ENCODE results near the gene IFITM5.
"Not testable (repeated sequence)": the region's sequence is repeated elsewhere in the genome, so short reads cannot be mapped to it uniquely, and the experiment has no call there.

Gene IFITM5

DNA sequence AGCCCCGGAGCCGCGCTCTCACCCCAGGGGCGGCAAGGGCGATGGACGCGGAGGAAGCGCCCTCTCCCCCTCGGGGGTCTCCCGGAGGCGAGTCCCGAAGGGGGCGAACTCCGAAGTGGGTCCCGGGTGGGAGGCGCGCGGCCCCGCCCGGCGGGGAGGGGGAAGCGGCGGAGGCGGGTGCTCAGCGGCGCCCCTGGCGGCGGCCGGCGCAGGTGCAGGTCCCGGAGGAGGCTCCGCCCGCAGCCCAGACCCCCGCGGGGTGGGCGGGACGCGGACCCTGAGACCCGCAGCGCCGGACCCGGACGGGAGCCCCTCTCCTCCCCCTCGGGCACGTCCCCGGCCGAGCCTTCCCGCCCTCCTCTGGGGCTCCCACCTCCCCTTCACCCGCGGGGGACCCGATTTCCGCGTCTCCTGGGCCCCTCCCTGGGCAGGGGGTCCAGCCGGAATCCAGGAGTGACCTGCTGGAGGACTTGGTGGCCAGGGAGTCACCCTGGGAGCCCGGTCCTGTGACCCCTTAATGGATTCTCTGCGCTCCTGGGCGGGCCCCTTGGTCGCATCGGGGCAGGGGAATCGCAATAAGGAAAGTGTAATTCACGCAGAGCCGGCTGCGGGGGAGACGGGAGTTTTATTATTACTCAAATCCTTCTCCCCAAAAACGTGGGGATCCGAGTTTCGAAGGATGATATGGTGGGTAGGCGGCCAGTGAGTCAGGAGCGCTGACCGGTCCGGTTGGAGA lies 11.9 kb upstream of the IFITM5 start:
- not testable (repeated sequence) for DNase-seq

DNA sequence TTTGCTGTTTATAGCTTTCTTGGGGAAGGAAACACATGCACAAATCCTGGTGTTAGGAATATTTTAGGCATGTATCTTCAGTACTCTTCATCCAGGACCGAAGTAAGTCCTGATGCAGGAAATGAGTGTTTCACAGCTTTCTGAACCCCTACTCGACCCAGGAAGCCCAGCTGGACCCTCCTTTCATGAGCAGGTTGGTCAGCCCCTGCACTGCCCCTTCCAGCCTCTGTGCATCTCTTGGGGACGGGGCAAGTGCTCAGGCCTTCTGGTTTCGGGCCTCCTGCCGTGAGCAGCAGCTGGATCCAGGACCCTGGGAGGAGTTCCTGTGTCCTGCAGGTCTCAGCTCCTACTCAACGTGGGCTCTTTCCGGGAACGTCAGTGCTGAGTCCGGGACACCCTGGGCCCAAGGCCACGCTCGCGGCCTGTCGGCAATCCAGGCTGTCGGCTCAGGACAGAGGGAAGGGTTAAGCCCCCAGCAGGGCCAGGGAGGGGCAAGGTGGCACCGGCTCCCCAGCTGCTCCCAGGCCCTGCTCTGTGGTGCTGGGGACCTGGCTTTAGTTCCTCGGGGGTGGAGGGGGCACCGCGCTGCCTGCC lies 10.8 kb upstream of the IFITM5 start:
- DNase-seq = not testable (repeated sequence)

DNA sequence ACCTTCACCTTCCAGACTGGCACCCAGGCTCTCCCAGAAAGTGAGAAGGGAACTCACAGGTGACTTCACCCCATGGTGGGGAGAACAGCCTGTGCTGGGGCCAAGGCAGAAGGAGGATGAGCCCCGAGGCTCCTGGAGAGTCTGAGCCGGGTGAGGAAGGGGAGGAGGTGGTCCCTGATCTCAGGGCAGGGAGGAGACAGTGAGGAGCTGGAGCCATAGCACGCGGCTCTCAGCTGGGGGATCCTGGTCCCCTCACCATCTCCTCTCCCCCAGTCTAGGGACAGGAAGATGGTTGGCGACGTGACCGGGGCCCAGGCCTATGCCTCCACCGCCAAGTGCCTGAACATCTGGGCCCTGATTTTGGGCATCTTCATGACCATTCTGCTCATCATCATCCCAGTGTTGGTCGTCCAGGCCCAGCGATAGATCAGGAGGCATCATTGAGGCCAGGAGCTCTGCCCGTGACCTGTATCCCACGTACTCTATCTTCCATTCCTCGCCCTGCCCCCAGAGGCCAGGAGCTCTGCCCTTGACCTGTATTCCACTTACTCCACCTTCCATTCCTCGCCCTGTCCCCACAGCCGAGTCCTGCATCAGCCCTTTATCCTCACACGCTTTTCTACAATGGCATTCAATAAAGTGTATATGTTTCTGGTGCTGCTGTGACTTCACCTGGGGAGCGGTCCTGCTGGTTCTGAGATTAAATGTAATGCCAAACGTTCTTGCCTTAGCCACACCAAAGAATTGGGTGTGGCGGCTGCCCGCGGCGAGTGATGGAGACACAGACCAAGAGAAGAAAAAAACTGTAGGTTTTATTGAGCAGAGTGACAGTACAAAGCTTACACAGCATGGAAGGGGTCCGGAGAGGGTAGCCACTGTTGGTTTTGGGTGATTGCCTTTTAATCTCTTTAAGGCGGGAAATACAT lies 9.7 kb upstream of the IFITM5 start:
- not testable (repeated sequence) for DNase-seq

DNA sequence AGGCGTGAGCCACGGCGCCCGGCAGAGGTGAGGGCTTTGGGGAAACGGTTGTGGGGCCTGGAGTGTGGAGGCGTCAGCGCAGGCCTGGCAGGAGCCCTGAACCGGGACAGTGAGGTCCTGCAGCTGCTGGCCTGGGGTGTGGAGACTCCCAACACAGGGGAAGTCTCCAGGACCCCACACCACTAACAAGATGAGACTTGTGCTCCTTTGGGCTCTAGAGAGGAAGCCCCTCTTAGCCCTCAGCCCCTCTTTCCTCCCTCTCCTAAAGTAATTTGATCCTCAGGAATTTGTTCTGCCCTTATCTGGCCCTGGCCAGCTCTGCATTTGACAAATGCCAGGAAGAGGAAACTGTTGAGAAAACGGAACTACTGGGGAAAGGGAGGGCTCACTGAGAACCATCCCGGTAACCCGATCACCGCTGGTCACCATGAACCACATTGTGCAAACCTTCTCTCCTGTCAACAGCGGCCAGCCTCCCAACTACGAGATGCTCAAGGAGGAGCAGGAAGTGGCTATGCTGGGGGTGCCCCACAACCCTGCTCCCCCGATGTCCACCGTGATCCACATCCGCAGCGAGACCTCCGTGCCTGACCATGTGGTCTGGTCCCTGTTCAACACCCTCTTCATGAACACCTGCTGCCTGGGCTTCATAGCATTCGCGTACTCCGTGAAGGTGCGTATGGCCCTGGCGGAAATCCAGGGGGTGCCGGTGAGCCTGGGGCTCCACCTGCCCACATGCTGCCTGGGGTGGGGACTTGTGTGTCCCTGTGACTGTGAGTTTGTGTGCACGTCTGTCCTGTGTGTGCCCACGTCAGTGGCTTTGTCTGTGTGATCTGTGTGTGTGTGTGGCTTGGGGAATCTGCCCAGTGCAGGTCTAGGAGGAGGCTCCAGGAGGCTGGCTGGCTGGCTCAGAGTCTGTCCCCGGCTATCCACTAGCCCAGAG lies 8.7 kb upstream of the IFITM5 start, which contains the start of gene IFITM2:
Gene IFITM2 (plus strand): TSS at position 51 of the 943 bp plus-strand sequence. CDS start 377 bp downstream, at position 428.
- peak in 3 of 14 donors; percentile 15 to 52 (median 27) for DNase-seq

DNA sequence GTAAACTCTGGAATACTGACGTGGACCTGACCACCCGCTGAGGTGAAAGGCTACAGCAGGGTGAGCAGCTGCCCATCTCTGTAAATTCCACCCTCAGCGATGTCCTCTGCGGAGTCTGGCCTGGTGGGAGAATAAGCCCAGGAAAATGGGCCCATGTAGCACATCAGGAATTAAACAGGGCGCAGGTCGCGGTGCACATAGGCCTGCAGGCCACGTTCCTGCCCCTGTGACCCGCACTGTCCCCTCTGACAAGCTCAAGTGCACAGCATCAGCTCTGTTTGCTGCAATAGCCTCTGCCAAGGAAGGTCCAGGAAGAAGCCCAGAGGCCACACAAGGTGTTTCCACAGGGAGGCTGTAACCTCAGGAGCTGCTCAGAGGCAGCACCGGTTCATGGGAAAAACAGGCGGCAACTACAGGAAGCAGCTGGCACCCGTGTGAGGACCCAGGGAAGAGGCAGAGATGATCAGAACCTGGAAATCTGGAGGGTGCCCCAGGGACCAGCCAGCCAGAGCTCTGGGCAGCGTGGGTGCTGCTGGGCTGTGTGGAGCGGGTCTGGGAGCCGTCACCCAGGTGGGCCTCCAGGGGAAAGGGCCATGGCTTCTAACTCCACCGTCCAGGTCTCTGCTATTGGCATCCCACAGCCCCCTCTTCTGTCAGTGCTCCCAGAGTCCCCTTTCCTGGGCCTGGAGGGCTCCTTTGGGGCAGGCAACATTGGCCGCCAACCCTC lies 7.5 kb upstream of the IFITM5 start:
- DNase-seq = no peak

DNA sequence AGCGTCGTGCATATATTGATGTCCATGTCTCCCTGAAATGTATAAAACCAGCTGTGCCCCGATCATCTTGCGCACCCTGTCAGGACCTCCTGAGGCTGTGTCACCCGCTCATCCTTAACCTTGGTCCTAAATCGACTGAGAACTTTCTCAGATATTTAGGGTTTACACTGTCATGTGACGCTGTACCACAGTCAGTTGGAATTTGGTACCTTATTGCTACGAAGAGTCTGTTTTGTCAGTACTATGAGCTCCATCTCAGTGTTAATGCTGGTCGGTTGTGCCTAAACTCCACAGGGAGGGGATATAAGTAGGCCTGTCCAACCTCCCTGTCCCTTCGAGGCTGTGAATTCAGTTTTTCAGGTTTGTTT lies 6.5 kb upstream of the IFITM5 start:
- DNase-seq = no peak

DNA sequence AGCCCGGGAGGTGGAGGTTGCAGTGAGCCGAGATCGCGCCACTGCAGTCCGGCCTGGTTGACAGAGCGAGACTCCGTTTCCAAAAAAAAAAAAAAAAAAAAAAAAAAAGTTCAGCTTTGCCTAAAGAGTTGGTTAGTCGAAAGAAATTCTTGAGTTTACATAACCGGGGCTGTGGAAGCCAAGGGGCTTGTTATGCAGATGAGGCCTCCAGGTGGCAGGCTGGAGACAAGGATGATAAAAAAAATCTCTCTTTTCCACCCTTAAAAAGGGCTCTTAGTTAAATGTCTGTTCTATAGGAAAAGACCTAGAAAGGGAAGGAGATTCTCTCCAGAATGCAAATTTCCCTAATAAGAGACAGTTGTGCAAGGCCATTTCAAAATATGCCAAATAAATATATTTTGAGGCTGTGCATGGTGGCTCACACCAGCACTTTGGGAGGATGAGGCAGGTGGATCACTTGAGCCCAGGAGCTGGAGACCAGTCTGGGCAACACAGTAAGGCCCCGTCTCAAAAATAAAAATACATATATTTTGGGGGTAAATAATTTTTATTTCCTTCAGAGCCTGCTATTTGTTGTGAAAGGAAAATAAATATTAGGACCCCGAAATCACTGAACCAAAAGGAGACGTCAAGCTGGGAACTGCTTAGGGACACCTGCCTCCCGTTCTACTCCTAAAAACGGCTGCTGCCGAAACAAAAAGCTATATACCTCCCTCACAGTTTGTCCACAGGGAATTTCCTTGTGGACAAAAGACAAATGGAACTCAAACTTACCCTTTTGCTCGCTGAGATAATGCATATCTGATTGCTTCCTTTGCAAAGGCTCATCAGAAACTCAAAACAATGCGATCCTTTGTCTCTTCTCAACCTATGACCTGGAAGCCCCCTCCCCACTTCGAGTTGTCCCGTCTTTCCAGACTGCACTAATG lies 5.9 kb upstream of the IFITM5 start:
- DNase-seq = no peak

DNA sequence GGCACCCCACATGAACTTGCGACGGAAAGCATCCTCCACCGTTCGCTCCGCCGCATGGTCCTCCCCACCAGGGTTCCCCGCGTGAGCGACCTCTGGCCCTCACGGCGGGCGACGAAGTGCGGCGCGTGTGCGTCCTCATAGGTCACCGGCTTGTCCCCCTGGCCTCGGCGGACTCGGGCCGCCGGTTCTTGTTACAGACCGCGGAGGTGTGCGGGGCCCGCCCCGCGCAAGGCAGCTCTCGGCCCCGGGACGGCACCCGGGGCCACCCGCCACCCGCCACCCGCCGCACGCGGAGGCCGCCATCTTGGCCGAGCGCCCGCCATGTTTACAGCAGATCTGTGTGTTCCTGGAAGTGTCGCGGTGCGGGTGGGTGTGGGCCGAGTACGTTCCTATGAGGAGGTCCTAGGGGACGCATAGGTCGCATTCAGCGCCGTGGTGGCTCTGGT lies 4.8 kb upstream of the IFITM5 start:
- DNase-seq = no peak

DNA sequence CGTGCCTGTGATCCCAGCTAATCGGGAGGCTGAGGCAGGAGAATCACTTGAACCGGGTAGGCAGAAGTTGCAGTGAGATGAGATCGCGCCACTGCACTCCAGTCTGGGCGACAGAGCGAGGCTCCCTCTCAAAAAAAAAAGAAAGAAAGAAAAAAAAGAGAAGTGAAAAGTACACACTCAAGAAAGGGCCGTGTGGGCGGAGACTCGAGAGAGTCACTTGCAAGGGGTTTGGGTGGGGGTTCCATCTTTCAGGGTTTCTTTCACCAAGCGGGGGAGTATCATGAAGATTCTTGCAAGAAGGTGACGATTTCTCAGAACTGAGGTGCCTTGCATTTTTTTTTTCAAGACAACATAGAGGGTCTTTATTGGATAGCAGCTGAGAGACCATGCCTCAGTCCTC lies 4.0 kb upstream of the IFITM5 start:
- DNase-seq = no peak

DNA sequence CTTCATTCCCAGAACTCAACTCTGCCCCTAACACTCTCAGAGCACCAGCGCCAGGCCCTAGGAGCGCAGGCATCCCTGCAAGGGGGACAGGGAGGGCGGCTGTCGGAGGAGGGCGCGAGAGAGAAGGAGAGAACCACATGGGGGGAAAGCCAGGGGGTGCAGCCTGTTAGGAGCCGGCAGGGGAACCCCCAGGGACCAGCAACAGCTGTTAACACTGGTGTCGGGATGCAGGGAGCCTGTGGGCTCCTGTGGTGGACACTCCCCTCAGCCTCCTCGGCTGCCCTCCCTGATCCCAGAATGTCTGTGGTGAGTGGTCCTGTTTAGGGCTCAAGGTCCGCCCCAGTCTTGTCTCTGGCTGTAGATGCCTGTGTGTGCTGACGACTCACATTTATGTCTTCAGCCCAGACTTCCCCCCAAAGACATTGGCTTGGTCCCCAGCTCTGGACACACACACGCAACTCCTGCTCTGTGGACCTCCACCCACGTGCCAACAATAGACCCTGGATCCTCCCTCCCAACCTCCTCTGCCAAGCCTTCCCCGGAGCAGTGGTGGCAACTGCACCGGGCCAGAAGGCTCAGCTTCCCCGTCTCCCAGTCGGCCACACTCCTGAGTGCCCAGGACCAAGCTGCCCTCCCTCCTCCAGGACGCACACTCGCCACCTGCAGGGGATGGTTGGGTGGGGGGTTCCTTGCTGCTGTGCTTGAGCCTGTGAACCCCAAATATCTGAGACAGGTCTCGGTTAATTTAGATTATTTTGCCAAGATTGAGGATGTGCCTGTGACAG lies 817 bp upstream of the IFITM5 start:
- DNase-seq = no peak

DNA sequence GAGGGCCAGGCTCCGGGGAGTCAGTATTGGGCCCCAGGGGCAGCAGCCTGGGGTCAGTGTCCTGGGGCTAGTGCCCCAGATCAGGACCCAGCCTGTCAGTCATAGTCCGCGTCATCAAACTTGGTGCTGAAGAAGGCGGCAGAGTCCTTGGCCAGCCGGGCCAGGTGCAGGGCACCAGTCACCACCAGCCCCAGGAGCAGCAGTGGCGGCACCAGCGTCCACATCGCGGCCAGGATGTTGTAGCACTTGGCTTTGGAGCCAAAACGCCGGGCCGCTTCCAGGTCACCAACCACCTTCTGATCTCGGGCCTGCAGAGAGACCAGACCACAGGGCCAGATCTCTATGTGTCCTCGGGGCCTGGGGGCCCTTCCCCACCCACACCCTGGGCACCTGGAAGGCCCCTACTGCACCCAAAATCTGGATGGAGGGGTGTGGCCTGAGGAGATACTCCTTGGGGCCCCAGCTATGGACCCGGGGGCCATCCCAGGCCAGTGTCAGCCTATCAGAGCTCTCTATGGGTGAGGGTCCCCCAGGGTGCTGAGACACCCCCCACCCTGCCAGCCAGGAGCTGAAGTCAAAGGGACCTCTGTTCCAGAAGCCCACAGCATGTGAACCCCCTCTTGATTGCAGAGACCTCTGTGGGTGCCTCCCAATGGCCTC lies 790 bp downstream of the IFITM5 start:
- no peak for DNase-seq

DNA sequence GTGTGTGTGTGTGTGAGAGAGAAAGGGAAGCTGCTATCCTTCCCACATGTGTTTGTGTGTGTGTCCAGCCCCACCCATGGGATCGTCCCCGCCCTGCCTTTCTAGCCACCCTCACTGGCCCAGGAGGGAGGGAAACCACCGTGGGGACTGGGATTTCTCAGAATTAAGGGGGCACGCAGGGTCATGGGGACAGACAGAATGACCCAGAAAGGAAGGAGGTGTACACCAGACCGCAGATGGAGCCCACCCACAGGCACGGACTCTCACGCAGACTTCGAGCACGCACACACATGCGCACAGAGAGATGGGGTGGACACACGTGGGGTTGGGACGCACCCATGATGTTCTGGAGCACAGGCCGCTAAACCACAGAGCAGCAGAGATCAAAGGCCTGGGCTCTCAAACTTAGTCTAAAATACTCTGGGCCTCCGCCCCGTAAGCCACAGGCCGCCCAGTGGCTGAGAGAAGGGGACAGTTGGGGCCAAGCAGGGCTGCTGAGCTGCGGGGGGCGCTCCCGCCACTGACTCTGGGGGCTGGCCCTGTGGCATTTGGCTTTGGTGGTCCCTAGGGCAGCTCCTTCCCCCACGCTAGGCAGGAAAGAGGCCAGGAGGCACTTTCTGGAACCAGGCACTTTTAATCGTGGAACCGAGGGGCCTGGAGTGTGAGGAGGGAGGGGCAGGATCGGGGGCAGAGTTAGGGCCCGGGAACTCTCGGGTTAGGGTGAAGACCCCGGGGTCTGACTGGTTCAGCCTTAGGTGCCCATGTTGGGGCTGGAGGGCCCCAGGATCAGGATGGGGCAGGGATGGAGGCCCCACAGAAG lies 1.5 kb downstream of the IFITM5 start:
- DNase-seq = no peak

DNA sequence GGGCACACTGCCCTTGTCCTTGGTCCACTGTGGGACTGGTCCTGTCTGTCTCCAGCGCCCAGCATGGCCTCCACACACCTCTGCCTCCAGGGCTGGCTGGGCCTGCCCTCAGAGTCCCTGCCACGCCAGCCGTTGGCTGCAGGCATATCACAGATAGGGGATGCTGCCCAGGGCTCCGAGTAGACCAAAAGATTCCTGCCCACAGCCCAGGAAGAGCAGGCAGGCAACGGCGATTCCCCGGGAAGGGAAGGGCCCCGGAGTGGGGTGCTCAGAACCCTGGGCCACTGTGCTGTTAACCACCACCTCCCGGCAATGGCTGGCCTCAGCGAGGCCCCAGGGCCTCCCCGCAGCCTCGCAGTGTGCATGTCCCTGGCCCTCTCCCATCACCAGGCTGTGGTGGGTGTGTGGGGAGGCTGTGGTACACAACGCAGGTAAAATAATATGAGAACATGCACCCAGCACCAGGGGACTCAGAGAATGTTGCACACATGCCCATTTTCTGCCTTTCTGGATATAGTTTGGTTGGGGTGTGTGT lies 2.2 kb downstream of the IFITM5 start:
- DNase-seq = no peak

DNA sequence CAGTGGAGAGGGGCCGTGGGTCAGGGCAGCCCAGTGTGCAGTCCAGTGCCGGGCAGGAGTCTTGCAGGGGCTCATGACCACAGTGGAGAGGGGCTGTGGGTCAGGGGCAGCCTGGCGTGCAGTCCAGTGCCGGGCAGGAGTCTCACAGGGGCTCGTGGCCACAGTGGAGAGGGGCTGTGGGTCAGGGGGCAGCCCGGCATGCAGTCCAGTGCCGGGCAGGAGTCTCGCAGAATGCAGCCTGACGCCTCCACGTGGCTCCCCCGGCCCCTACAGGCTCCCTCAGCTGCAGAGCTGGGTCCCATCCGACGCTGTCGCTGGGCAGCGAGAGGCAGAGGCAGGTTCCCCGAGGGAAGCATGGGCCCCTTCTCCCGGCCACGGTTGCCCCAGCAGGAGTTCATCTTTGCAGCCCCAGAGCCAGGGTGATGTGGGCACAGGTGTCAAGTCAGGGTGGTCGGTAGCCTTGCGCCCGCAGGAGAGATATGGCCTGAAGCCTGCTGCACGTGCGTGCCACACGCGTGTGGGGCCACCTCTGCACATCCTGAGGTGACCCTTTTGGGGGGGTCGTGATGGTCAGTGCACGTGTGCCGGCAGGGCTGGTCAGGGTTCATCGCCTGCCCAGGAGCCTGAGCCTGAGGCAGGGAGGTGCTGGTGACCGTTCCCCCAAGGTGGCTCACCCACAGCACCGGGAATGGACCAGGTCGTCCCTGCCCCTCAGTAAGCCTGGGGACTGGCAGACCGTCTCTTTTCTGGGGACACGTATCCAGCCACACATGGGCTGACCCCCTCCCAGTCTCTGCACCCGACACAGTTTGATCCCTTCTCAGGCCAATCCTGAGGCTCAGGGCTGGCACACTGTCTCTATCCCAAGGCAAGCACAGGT lies 2.9 kb downstream of the IFITM5 start:
- no peak for DNase-seq

DNA sequence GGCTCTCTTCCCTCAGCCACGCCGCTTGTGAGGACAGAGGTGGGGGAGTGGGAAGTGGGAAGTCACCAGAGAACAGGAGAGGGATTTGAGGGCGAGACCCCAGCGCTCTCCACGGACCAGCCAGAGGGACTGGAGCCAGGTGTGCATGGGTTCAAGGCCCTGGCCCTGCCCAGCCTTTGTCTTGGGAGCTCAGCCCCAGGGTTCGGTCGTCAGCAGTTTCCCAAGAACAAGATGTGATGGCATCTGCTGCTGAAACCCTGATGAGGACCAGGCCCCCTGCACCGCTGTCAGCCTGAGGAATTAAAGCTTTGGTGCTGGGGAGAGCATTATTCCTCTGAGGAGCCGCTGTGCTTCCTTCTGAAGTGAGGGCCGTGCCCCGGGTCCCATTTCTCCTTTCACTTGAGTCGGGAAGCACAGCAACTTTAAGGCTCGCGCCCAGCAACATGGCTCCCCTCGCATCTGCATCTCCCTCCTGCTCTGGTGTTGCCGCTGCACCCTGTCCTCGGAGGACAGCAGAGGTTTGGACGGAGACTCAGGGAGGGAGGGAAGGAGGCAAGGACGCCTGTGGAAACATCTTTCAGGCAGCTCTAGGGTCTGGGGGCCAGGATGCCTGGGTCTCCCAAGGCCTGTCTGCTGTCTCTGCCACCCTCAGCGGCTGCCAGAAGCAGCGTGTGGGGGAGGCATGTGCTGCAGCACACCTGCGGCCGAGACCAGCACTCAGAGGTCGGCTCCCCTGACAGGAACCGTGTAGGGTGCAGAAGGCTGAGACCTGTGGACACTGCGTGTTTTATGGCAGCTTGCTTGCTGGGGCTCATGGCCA lies 3.8 kb downstream of the IFITM5 start:
- DNase-seq = no peak

DNA sequence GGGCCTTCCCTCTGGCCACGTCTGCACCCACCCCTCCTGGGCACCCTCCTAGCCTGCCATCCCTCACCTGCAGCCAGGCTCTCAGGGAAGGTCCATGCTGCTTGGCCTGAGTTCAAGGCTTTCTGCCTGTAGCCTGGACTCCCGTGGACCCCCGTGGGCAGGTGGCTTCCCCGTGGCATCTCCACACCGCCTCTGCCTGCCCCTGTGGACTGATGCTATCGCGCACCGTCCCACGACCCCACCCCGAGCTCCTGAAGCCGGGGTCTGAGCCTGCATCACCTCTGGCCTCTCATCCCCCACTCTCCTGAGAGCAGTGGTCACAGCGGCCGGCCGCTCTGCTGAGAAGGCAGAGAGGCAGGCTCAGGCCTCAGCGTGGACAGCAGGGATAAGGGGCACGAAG lies 4.5 kb downstream of the IFITM5 start:
- no peak for DNase-seq

All from C1 segment of cervical spinal cord (tissue), 14 donors.